ENCODE measurements around the gene SH3RF3. TPM values are rescaled to one million over a fixed set of nuclear protein-coding genes. Genes with fewer than 3 reads are reported as not detected.

The SH3RF3 gene
- total RNA-seq, 1 experiment from 2014 or later: 1.0 TPM

- POLR2A ChIA-PET: no interaction called here
- peaks cover 2% of the 10 kb centered on the region; the same call in 1 of the 2 replicates for H3K36me3 Mint-ChIP-seq
- peaks cover 12% of the 10 kb centered on the region for H3K9me3 Mint-ChIP-seq
- H3K4me3 Mint-ChIP-seq: no peak overlapping the region
- CTCF ChIA-PET: no interaction called here
- H3K4me1 Mint-ChIP-seq: peaks cover 6% of the 10 kb centered on the region
- no peak overlapping the region for H3K27ac Mint-ChIP-seq
- TF ChIP-seq OVOL2 (CRISPR knock-in tag; IDR thresholded peaks at IDR 0.05; ENCODE audit: borderline replicate concordance) (no peak), E2F1 (CRISPR knock-in tag; IDR thresholded peaks at IDR 0.05) (no peak), JUN (CRISPR knock-in tag; IDR thresholded peaks at IDR 0.05) (no peak)
- ATAC-seq (no peak), DNase-seq (ENCODE audit: low spot score) (no peak)
- H3K27me3 Mint-ChIP-seq (ENCODE audit: low read depth): no peaks in the 10 kb centered on the region
Observed at GRCh38 chr2:109236147-109236546, 107.1 kb downstream of the SH3RF3 start.

- Mint-ChIP-seq H3K4me1 (peaks cover 6% of the 10 kb centered on the region), H3K4me3 (no peak overlapping the region), H3K36me3 (peaks cover 2% of the 10 kb centered on the region; the same call in 1 of the 2 replicates), H3K27me3 (ENCODE audit: low read depth) (no peaks in the 10 kb centered on the region), H3K9me3 (peaks cover 12% of the 10 kb centered on the region), H3K27ac (no peak overlapping the region)
- TF ChIP-seq NR1H2 (CRISPR knock-in tag; IDR thresholded peaks at IDR 0.05) (no peak), ZBTB21 (CRISPR knock-in tag; IDR thresholded peaks at IDR 0.05; ENCODE audit: borderline replicate concordance) (no peak), USF1 (CRISPR knock-in tag; IDR thresholded peaks at IDR 0.05) (no peak), ZNF219 (CRISPR knock-in tag; IDR thresholded peaks at IDR 0.05; ENCODE audit: borderline replicate concordance) (no peak), MYBL2 (CRISPR knock-in tag; IDR thresholded peaks at IDR 0.05) (no peak), ZNF416 (CRISPR knock-in tag; IDR thresholded peaks at IDR 0.05) (no peak), NFE2L1 (CRISPR knock-in tag; IDR thresholded peaks at IDR 0.05) (no peak), NR3C1 (CRISPR knock-in tag; conservative IDR thresholded peaks at IDR 0.05; ENCODE audit: low read depth) (no peak), RORB (CRISPR knock-in tag; IDR thresholded peaks at IDR 0.05) (no peak), ZNF671 (CRISPR knock-in tag; IDR thresholded peaks at IDR 0.05) (no peak), SP1 (CRISPR knock-in tag; conservative IDR thresholded peaks at IDR 0.05) (no peak), ZNF396 (CRISPR knock-in tag; IDR thresholded peaks at IDR 0.05; ENCODE audit: borderline replicate concordance) (no peak), KAT7 (CRISPR knock-in tag; IDR thresholded peaks at IDR 0.05; ENCODE audit: borderline replicate concordance) (no peak), PRRX2 (CRISPR knock-in tag; IDR thresholded peaks at IDR 0.05) (no peak), E2F4 (CRISPR knock-in tag; IDR thresholded peaks at IDR 0.05; ENCODE audit: borderline replicate concordance, low read depth) (no peak), FOXP1 (CRISPR knock-in tag; IDR thresholded peaks at IDR 0.05; ENCODE audit: borderline replicate concordance) (no peak), JUN (CRISPR knock-in tag; IDR thresholded peaks at IDR 0.05) (no peak), CBFB (CRISPR knock-in tag; IDR thresholded peaks at IDR 0.05; ENCODE audit: low read depth) (no peak), ZNF425 (CRISPR knock-in tag; conservative IDR thresholded peaks at IDR 0.05) (no peak), ATF2 (CRISPR knock-in tag; IDR thresholded peaks at IDR 0.05; ENCODE audit: borderline replicate concordance, low read depth) (no peak)
- ATAC-seq (no peak), DNase-seq (ENCODE audit: low spot score) (no peak)
- POLR2A ChIA-PET: no interaction called here
- CTCF ChIA-PET: no interaction called here
Observed at GRCh38 chr2:109237792-109238191, 108.8 kb downstream of the SH3RF3 start.

All from WTC11 (cell line).